Keratinocyte (primary cell): Measurements from ENCODE around the gene ZNF597. TPM values are rescaled to one million over a fixed set of nuclear protein-coding genes. Genes with fewer than 3 reads are reported as not detected.

Source experiments
- DNase-seq: peaks from one replicate; pipeline ENCODE4 v3.0.0-alpha.2; 2011; ENCODE audit warnings: low read depth, missing footprints, low spot score
- FAIRE-seq: peaks from 2 replicates; lab custom pipeline; 2011; peaks lifted over from hg19 to GRCh38; lab: Jason Lieb, UNC
- H2AFZ ChIP-seq: 2 replicates; pipeline ENCODE4 v1.6.0; 2012; ENCODE audit warnings: low read length, control low read depth, inconsistent platforms; ENCODE audit not compliant: control insufficient read depth
- H3K27ac ChIP-seq: 2 replicates; pipeline ENCODE4 v1.5.1; 2011; ENCODE audit warnings: low read length; ENCODE audit not compliant: control insufficient read depth, insufficient read depth
- H3K27me3 ChIP-seq: 3 replicates; pipeline ENCODE4 v1.6.0; 2011; ENCODE audit warnings: low read length; ENCODE audit not compliant: control insufficient read depth, insufficient read depth; ENCODE audit errors: extremely low read depth
- H3K36me3 ChIP-seq, 2 experiments: 2 replicates in 1 of 2; 3 replicates in 1 of 2; pipeline ENCODE4 v1.5.1; 2011; ENCODE audit warnings: low read length in 2 of 2, mild to moderate bottlenecking in 1 of 2; ENCODE audit not compliant: control insufficient read depth in 2 of 2, insufficient read depth in 2 of 2; ENCODE audit errors: extremely low read depth in 1 of 2
- H3K4me1 ChIP-seq: 3 replicates; pipeline ENCODE4 v1.5.1; 2011; ENCODE audit warnings: low read length; ENCODE audit not compliant: control insufficient read depth, insufficient read depth; ENCODE audit errors: extremely low read depth
- H3K4me2 ChIP-seq: 3 replicates; pipeline ENCODE4 v1.6.0; 2011; ENCODE audit warnings: low read depth, low read length; ENCODE audit not compliant: control insufficient read depth, insufficient read depth; ENCODE audit errors: extremely low read depth
- H3K4me3 ChIP-seq, 3 experiments: fragments of 200-600 bp in 1 of 3; sonication (generic) in 1 of 3; 2 replicates in 2 of 3; 3 replicates in 1 of 3; pipeline ENCODE4 v1.5.1; 2011 to 2016; ENCODE audit warnings: low read length in 3 of 3, mild to moderate bottlenecking in 3 of 3, control low read depth in 2 of 3, inconsistent platforms in 1 of 3, low read depth in 1 of 3, mixed read lengths in 1 of 3, mixed run types in 1 of 3, moderate library complexity in 1 of 3; ENCODE audit not compliant: control insufficient read depth in 2 of 3, insufficient read depth in 2 of 3; ENCODE audit errors: extremely low read depth in 1 of 3
- H3K79me2 ChIP-seq: 2 replicates; pipeline ENCODE4 v1.6.0; 2012; ENCODE audit warnings: low read length; ENCODE audit not compliant: control insufficient read depth, insufficient read depth
- H3K9ac ChIP-seq: 3 replicates; pipeline ENCODE4 v1.6.0; 2011; ENCODE audit warnings: low read length; ENCODE audit not compliant: control insufficient read depth, insufficient read depth; ENCODE audit errors: extremely low read depth
- H3K9me1 ChIP-seq: 3 replicates; pipeline ENCODE4 v1.6.0; 2011; ENCODE audit warnings: low read length; ENCODE audit not compliant: control insufficient read depth, insufficient read depth; ENCODE audit errors: extremely low read depth
- H3K9me3 ChIP-seq: 2 replicates; pipeline ENCODE4 v1.5.1; 2012; ENCODE audit warnings: low read depth, low read length; ENCODE audit not compliant: control insufficient read depth
- H4K20me1 ChIP-seq: 3 replicates; pipeline ENCODE4 v1.6.0; 2011; ENCODE audit warnings: low read length; ENCODE audit not compliant: control insufficient read depth, insufficient read depth; ENCODE audit errors: extremely low read depth
- EZH2 ChIP-seq: IDR thresholded peaks from one replicate; pipeline ENCODE4 v1.6.1; 2012; ENCODE audit warnings: inconsistent platforms, mild to moderate bottlenecking, low read length, moderate library complexity
- dilution Hi-C: fragments of 300-500 bp; cut with MboI; formaldehyde crosslinking; loops from one replicate; pipeline ENCODE4 v1.7.0; 2020; ENCODE audit warnings: low sequenced_read_pairs; ENCODE audit not compliant: extremely low pct_ligation_motif_present
- polyA plus RNA-seq, 5 experiments: library from polyadenylated mRNA; depleted of rRNA in 3 of 5; stranded (reverse) in 3 of 5; stranded (forward) in 1 of 5; unstranded in 1 of 5; fragments of >200 nt; gene quantifications; 1 replicate in 1 of 5; 2 replicates in 3 of 5; 3 replicates in 1 of 5; pipeline versions ENCODE4 v1.2.1 to v1.2.3, GENCODE V29; 2011 to 2012; ENCODE audit warnings: missing spikeins in 2 of 5, low read depth in 1 of 5, low replicate concordance in 1 of 5
- TF ChIP-seq, protein P1 (sequence below), 3 experiments: IDR thresholded peaks in 1 of 3; conservative IDR thresholded peaks in 1 of 3; optimal IDR thresholded peaks in 1 of 3; 2 replicates in 2 of 3; 3 replicates in 1 of 3; pipeline versions ENCODE3 to v1.5.1; 2011; ENCODE audit warnings: low read length in 3 of 3, mild to moderate bottlenecking in 3 of 3, moderate library complexity in 2 of 3, control low read depth in 1 of 3, inconsistent platforms in 1 of 3; ENCODE audit not compliant: insufficient read depth in 2 of 3; ENCODE audit errors: extremely low read depth in 1 of 3

Gene ZNF597
- polyA plus RNA-seq, 1 donor (not counting 4 experiments of a cell fraction or from before 2014, with no cell fraction given): 1.7 TPM

DNA sequence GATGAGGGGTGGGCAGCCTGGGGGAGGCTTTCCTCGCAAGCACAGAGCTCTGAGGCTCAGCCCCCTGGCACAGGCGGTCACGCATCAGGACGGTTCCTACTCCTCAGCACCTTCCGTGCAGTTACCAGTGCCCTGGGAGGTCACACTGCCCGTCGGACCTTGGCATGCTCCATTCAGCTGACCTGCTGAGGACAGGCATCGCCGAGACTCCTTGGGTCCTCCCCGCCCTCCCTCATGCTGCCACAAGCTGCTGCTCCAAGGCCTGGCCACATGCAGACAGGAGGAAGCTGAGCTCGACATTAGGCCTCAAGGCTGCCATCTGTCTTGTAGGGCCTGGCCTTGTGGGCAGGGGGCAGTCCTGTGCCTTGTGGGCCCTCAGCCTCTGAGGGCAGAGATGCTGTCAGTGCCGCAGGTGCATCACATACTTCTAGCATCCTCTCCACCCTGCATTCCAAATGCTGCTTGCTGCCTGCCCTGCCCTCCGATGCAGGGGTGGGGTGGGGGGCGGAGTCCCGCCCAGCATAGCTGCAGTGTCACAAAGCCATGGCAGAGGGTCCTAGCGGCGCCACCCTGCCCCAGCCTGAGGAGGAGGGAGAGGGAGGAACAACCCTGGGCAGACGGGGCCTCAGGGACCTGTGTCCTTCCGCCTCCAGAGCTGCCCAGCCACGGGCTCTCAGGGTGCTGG lies 42.7 kb upstream of the ZNF597 start:
- no peaks in the 10 kb centered on the region for H4K20me1 ChIP-seq
- no peaks in the 10 kb centered on the region for H3K9me1 ChIP-seq
- DNase-seq: no peak
- TF ChIP-seq, protein P1, sequence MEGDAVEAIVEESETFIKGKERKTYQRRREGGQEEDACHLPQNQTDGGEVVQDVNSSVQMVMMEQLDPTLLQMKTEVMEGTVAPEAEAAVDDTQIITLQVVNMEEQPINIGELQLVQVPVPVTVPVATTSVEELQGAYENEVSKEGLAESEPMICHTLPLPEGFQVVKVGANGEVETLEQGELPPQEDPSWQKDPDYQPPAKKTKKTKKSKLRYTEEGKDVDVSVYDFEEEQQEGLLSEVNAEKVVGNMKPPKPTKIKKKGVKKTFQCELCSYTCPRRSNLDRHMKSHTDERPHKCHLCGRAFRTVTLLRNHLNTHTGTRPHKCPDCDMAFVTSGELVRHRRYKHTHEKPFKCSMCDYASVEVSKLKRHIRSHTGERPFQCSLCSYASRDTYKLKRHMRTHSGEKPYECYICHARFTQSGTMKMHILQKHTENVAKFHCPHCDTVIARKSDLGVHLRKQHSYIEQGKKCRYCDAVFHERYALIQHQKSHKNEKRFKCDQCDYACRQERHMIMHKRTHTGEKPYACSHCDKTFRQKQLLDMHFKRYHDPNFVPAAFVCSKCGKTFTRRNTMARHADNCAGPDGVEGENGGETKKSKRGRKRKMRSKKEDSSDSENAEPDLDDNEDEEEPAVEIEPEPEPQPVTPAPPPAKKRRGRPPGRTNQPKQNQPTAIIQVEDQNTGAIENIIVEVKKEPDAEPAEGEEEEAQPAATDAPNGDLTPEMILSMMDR (optimal IDR thresholded peaks at IDR 0.05 in 1 of 3, IDR thresholded peaks at IDR 0.05 in 1 of 3, conservative IDR thresholded peaks at IDR 0.05 in 1 of 3; ENCODE audit: extremely low read depth in 1 of 3, insufficient read depth in 2 of 3, low read length in 3 of 3): no peak
- TF ChIP-seq EZH2: no peak
- peaks cover 32 to 33% of the 10 kb centered on the region in 2 experiments for H3K36me3 ChIP-seq
- FAIRE-seq: no peak
- no peak overlapping the region for H3K27ac ChIP-seq
- H3K9ac ChIP-seq: no peak overlapping the region
- dilution Hi-C loops: no loop called here
- no peaks in the 10 kb centered on the region for H3K9me3 ChIP-seq
- no peak overlapping the region for H2AFZ ChIP-seq
- peaks cover 2% of the 10 kb centered on the region for H3K79me2 ChIP-seq
- no peaks in the 10 kb centered on the region for H3K27me3 ChIP-seq
- H3K4me3 ChIP-seq: no peak overlapping the region
- no peaks in the 10 kb centered on the region for H3K4me1 ChIP-seq
- no peak overlapping the region for H3K4me2 ChIP-seq

DNA sequence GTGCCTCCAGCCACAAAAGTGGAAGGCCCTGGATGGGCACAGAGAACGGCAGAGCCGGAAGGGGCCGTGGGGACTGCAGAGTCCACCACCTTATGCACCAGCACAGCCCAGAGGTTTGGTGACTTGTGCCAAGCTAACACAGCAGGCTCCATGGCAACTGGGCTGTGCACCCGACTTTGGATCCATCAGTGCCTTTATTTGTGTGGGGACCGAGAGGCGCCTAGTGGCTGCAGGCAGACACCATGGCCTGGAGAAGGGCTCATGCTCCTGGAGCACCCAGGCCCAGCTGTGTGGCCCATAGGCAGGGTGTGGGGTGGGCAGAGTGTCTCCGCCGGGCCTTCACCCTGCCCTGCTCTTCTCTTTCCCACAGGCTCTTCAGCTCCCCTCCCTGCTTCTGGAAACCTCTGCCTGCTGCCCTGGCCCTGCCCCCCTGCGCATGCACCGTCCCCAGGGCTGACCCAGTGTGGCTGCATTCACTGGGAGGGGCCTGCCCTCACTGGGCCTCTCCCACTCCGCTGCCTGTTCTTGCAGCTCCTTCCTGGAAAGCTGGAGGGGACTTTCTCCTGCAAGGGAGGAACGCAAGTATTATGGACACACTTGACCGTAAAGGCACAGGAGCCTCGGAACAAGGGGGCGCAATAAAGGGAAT lies 41.9 kb upstream of the ZNF597 start:
- no peak overlapping the region for H3K27ac ChIP-seq
- H4K20me1 ChIP-seq: no peaks in the 10 kb centered on the region
- H3K4me1 ChIP-seq: no peaks in the 10 kb centered on the region
- peaks cover 33 to 34% of the 10 kb centered on the region in 2 experiments for H3K36me3 ChIP-seq
- FAIRE-seq (no peak), DNase-seq (no peak)
- no peak overlapping the region for H3K4me2 ChIP-seq
- H3K9ac ChIP-seq: no peak overlapping the region
- no peak overlapping the region for H3K4me3 ChIP-seq
- H3K79me2 ChIP-seq: peaks cover 2% of the 10 kb centered on the region
- H3K9me3 ChIP-seq: no peaks in the 10 kb centered on the region
- dilution Hi-C loops: no loop called here
- TF ChIP-seq EZH2: no peak
- TF ChIP-seq, protein P1 (optimal IDR thresholded peaks at IDR 0.05 in 1 of 3, IDR thresholded peaks at IDR 0.05 in 1 of 3, conservative IDR thresholded peaks at IDR 0.05 in 1 of 3; ENCODE audit: extremely low read depth in 1 of 3, insufficient read depth in 2 of 3, low read length in 3 of 3): no peak
- H3K9me1 ChIP-seq: no peaks in the 10 kb centered on the region
- no peak overlapping the region for H2AFZ ChIP-seq
- H3K27me3 ChIP-seq: no peaks in the 10 kb centered on the region
